H1 (cell line): Measurements from ENCODE around the gene SSNA1. TPM values are rescaled to one million over a fixed set of nuclear protein-coding genes. Genes with fewer than 3 reads are reported as not detected.

ENCODE experiments used
- CTCF ChIA-PET: fragments of 300-600 bp; sonication (Branson Sonifier 250); formaldehyde crosslinking; loops from one replicate; lab custom pipeline; 2021; ENCODE audit not compliant: partially characterized antibody; lab: Charles Lee
- POLR2A ChIA-PET: fragments of 300-600 bp; sonication (Branson Sonifier 250); formaldehyde crosslinking; loops from one replicate; lab custom pipeline; 2021; ENCODE audit warnings: inconsistent platforms; ENCODE audit not compliant: partially characterized antibody; lab: Charles Lee
- DNase-seq, 2 experiments: peaks; one replicate each; pipeline versions ENCODE4 v3.0.0 to v3.0.0-alpha.2; 2010 to 2022; ENCODE audit warnings: low spot score in 2 of 2, low read depth in 1 of 2, mixed read lengths in 1 of 2
- FAIRE-seq: peaks from 2 replicates; lab custom pipeline; 2011; peaks lifted over from hg19 to GRCh38; lab: Jason Lieb, UNC
- H2AFZ ChIP-seq: 2 replicates; pipeline ENCODE4 v1.8.1; 2012; ENCODE audit warnings: low read length, inconsistent platforms
- H2AK5ac ChIP-seq: 2 replicates; pipeline ENCODE4 v1.6.1; 2013; ENCODE audit warnings: low read depth, low read length
- H2BK120ac ChIP-seq: replicated peaks from 2 replicates; pipeline ENCODE3; 2013; ENCODE audit warnings: low read depth, low read length, inconsistent platforms
- H2BK12ac ChIP-seq: 2 replicates; pipeline ENCODE4 v1.6.1; 2013; ENCODE audit warnings: low read depth, low read length
- H2BK15ac ChIP-seq: 2 replicates; pipeline ENCODE4 v1.6.1; 2013; ENCODE audit warnings: low read length
- H2BK20ac ChIP-seq: 2 replicates; pipeline ENCODE4 v1.6.1; 2013; ENCODE audit warnings: low read length
- H2BK5ac ChIP-seq: 2 replicates; pipeline ENCODE4 v1.6.1; 2013; ENCODE audit warnings: low read depth, low read length
- H3K14ac ChIP-seq: 2 replicates; pipeline ENCODE4 v1.6.1; 2013; ENCODE audit warnings: inconsistent platforms; ENCODE audit not compliant: insufficient read length
- H3K18ac ChIP-seq: 2 replicates; pipeline ENCODE4 v1.6.1; 2013; ENCODE audit warnings: low read length; ENCODE audit errors: extremely low read depth
- H3K23ac ChIP-seq: 2 replicates; pipeline ENCODE4 v1.6.1; 2013; ENCODE audit warnings: inconsistent platforms; ENCODE audit not compliant: insufficient read length
- H3K23me2 ChIP-seq: 2 replicates; pipeline ENCODE4 v1.6.1; 2013; ENCODE audit warnings: low read depth, low read length
- H3K27ac ChIP-seq: 2 replicates; pipeline ENCODE4 v1.6.1; 2011; ENCODE audit warnings: low read depth, low read length, inconsistent platforms
- H3K27me3 ChIP-seq, 4 experiments: replicated peaks in 1 of 4; 1 replicate in 1 of 4; 2 replicates in 3 of 4; pipeline versions ENCODE4 v1.6.1 to v1.8.1; 2011 to 2013; ENCODE audit warnings: low read length in 3 of 4, mild to moderate bottlenecking in 3 of 4, inconsistent platforms in 2 of 4, mixed read lengths in 2 of 4, moderate library complexity in 1 of 4; ENCODE audit not compliant: control insufficient read depth in 3 of 4, insufficient read depth in 3 of 4; ENCODE audit errors: extremely low read depth in 1 of 4
- H3K36me3 ChIP-seq, 4 experiments: 2 replicates each; pipeline versions ENCODE4 v1.6.1 to v1.8.1; 2011 to 2013; ENCODE audit warnings: mild to moderate bottlenecking in 4 of 4, low read length in 3 of 4, moderate library complexity in 2 of 4, control low read depth in 1 of 4, inconsistent platforms in 1 of 4; ENCODE audit not compliant: insufficient read depth in 4 of 4, control insufficient read depth in 2 of 4
- H3K4ac ChIP-seq: replicated peaks from 2 replicates; pipeline ENCODE3; 2013; ENCODE audit warnings: low read length, low read depth, mixed read lengths, inconsistent platforms; ENCODE audit not compliant: insufficient read length
- H3K4me1 ChIP-seq, 4 experiments: replicated peaks in 1 of 4; 1 replicate in 1 of 4; 2 replicates in 3 of 4; pipeline versions ENCODE4 v1.6.1 to v1.8.1; 2011 to 2013; ENCODE audit warnings: low read length in 3 of 4, inconsistent platforms in 2 of 4, mixed read lengths in 1 of 4; ENCODE audit not compliant: insufficient read depth in 4 of 4, control insufficient read depth in 3 of 4
- H3K4me2 ChIP-seq, 2 experiments: 2 replicates each; pipeline versions ENCODE4 v1.6.1 to v1.8.1; 2011 to 2013; ENCODE audit warnings: low read depth in 2 of 2, low read length in 2 of 2, control low read depth in 1 of 2, inconsistent platforms in 1 of 2, mild to moderate bottlenecking in 1 of 2; ENCODE audit not compliant: insufficient read depth in 1 of 2
- H3K4me3 ChIP-seq, 4 experiments: fragments of 200-600, 300-600 bp in 1 of 4; sonication (generic), shearing (Covaris generic), sonication (Bioruptor Twin) in 1 of 4; 2 replicates each; pipeline versions ENCODE4 v1.5.1 to v1.8.1; 2011 to 2016; ENCODE audit warnings: low read length in 4 of 4, low read depth in 3 of 4, control low read depth in 2 of 4, inconsistent platforms in 2 of 4, mild to moderate bottlenecking in 2 of 4, mixed read lengths in 1 of 4, moderate library complexity in 1 of 4; ENCODE audit not compliant: insufficient read depth in 2 of 4; ENCODE audit errors: extremely low read depth in 1 of 4
- H3K56ac ChIP-seq: replicated peaks from 2 replicates; pipeline ENCODE3; 2013; ENCODE audit warnings: low read depth, mild to moderate bottlenecking, mixed read lengths, low read length, inconsistent platforms; ENCODE audit not compliant: insufficient read length
- H3K79me1 ChIP-seq: 2 replicates; pipeline ENCODE4 v1.6.1; 2013; ENCODE audit warnings: low read depth, low read length, control low read depth
- H3K79me2 ChIP-seq, 2 experiments: 2 replicates each; pipeline versions ENCODE4 v1.6.1 to v1.8.1; 2012 to 2013; ENCODE audit warnings: low read length in 2 of 2, mild to moderate bottlenecking in 2 of 2, inconsistent platforms in 1 of 2; ENCODE audit not compliant: insufficient read depth in 2 of 2, control insufficient read depth in 1 of 2
- H3K9ac ChIP-seq, 4 experiments: replicated peaks in 1 of 4; 1 replicate in 1 of 4; 2 replicates in 3 of 4; pipeline versions ENCODE4 v1.6.1 to v1.8.1; 2011 to 2013; ENCODE audit warnings: low read depth in 3 of 4, low read length in 3 of 4, control low read depth in 2 of 4, mild to moderate bottlenecking in 2 of 4, moderate library complexity in 2 of 4, inconsistent platforms in 1 of 4; ENCODE audit errors: extremely low read depth in 1 of 4
- H3K9me3 ChIP-seq, 2 experiments: 2 replicates each; pipeline versions ENCODE4 v1.6.1 to v1.8.1; 2012 to 2013; ENCODE audit warnings: mild to moderate bottlenecking in 2 of 2, moderate library complexity in 2 of 2, control low read depth in 1 of 2, inconsistent platforms in 1 of 2, low read depth in 1 of 2, low read length in 1 of 2, mixed read lengths in 1 of 2; ENCODE audit not compliant: insufficient read depth in 2 of 2
- H4K20me1 ChIP-seq, 2 experiments: replicated peaks in 1 of 2; 2 replicates each; pipeline versions ENCODE3 to v1.8.1; 2011 to 2013; ENCODE audit warnings: inconsistent platforms in 2 of 2, low read length in 2 of 2, mild to moderate bottlenecking in 1 of 2; ENCODE audit not compliant: insufficient read depth in 2 of 2, control insufficient read depth in 1 of 2
- H4K5ac ChIP-seq: 2 replicates; pipeline ENCODE4 v1.6.1; 2013; ENCODE audit warnings: low read length, low read depth, mixed read lengths, inconsistent platforms; ENCODE audit not compliant: insufficient read length
- H4K8ac ChIP-seq: 2 replicates; pipeline ENCODE4 v1.8.0; 2013; ENCODE audit warnings: mild to moderate bottlenecking, moderate library complexity, low read length, inconsistent platforms; ENCODE audit not compliant: insufficient read depth; ENCODE audit errors: extremely low read depth
- H4K91ac ChIP-seq: replicated peaks from 2 replicates; pipeline ENCODE3; 2013; ENCODE audit warnings: low read length, mixed read lengths, inconsistent platforms; ENCODE audit not compliant: insufficient read length
- BCL11A ChIP-seq, 2 experiments: IDR thresholded peaks; one replicate each; pipeline ENCODE4 v1.6.1; 2011; ENCODE audit warnings: low read depth in 2 of 2, low read length in 2 of 2, mild to moderate bottlenecking in 2 of 2
- CHD2 ChIP-seq: IDR thresholded peaks from 2 replicates; pipeline ENCODE4 v1.6.1; 2012; ENCODE audit warnings: low read length, improper control_type of control experiment
- E2F6 ChIP-seq: IDR thresholded peaks from 2 replicates; pipeline ENCODE4 v1.6.1; 2012; ENCODE audit warnings: inconsistent platforms
- FOSL1 ChIP-seq: IDR thresholded peaks from 2 replicates; pipeline ENCODE4 v1.6.1; 2011; ENCODE audit warnings: mild to moderate bottlenecking, low read depth, low read length, moderate library complexity; ENCODE audit not compliant: insufficient read depth
- JUN ChIP-seq: IDR thresholded peaks from 2 replicates; pipeline ENCODE4 v1.6.1; 2011; ENCODE audit warnings: low read depth, mild to moderate bottlenecking, improper control_type of control experiment, low read length
- KDM1A ChIP-seq: fragments of 200-600, 300-600 bp; sonication (generic); IDR thresholded peaks from 2 replicates; pipeline ENCODE4 v1.7.1; 2016; ENCODE audit warnings: mild to moderate bottlenecking, low read length, borderline replicate concordance
- POU5F1 ChIP-seq: IDR thresholded peaks from 2 replicates; pipeline ENCODE4 v1.6.1; 2011; ENCODE audit warnings: low read depth, mild to moderate bottlenecking, low read length, moderate library complexity
- RFX5 ChIP-seq: IDR thresholded peaks from 2 replicates; pipeline ENCODE4 v1.6.1; 2011; ENCODE audit warnings: low read depth, low read length, improper control_type of control experiment, borderline replicate concordance
- RXRA ChIP-seq: IDR thresholded peaks from 2 replicates; pipeline ENCODE4 v1.6.1; 2011; ENCODE audit warnings: low read depth, mild to moderate bottlenecking, low read length, moderate library complexity; ENCODE audit not compliant: insufficient read depth
- SAP30 ChIP-seq: fragments of 300-600 bp; sonication (generic); IDR thresholded peaks from 2 replicates; pipeline ENCODE4 v1.7.1; 2012; ENCODE audit warnings: low read length, moderate library complexity, mild to moderate bottlenecking, inconsistent platforms; ENCODE audit not compliant: insufficient read depth, insufficient replicate concordance
- TBP ChIP-seq: IDR thresholded peaks from 2 replicates; pipeline ENCODE4 v1.6.1; 2011; ENCODE audit warnings: low read depth, low read length, improper control_type of control experiment
- TEAD4 ChIP-seq: IDR thresholded peaks from 2 replicates; pipeline ENCODE4 v1.6.1; 2012; ENCODE audit warnings: low read depth, low read length, inconsistent platforms, mixed read lengths
- WGBS, 2 experiments: shearing (Covaris generic) in 1 of 2; methylation state at CpG; one replicate each; pipeline versions ENCODE4 v1.1.6 to v1.1.7; 2013 to 2015; ENCODE audit warnings: low lambda C conversion rate in 2 of 2, mixed read lengths in 2 of 2, inconsistent platforms in 1 of 2, low coverage in 1 of 2, missing lambda C conversion rate in 1 of 2; ENCODE audit not compliant: insufficient replicate concordance in 2 of 2, insufficient coverage in 1 of 2, insufficient read length in 1 of 2; ENCODE audit errors: extremely low coverage in 1 of 2, missing lambda C conversion rate in 1 of 2; 5-methylcytosine and 5-hydroxymethylcytosine counted together
- polyA plus RNA-seq, 7 experiments: library from polyadenylated mRNA; depleted of rRNA in 3 of 7; stranded (reverse) in 5 of 7; unstranded in 2 of 7; fragments of >200 nt in 5 of 7; fragments of 200-250 nt in 2 of 7; gene quantifications; 1 replicate in 5 of 7; 2 replicates in 1 of 7; 4 replicates in 1 of 7; pipeline versions ENCODE4 v1.2.1 to v1.2.3, GENCODE V29; 2011 to 2013; ENCODE audit warnings: missing spikeins in 2 of 7, mixed read lengths in 2 of 7
- total RNA-seq: library from RNA; stranded (reverse); fragmentation: NEBNext Ultra II Directional; extraction: Animal tissue kit (Norgen Biotek cat#: 25700); gene quantifications from 2 replicates; pipeline ENCODE4 v1.2.1, GENCODE V29; 2021

The SSNA1 gene
- total and polyA plus RNA-seq, 2 of the 8 experiments (the other 6 are each of a cell fraction or from before 2014, with no cell fraction given): 87.3 to 157 TPM

DNA sequence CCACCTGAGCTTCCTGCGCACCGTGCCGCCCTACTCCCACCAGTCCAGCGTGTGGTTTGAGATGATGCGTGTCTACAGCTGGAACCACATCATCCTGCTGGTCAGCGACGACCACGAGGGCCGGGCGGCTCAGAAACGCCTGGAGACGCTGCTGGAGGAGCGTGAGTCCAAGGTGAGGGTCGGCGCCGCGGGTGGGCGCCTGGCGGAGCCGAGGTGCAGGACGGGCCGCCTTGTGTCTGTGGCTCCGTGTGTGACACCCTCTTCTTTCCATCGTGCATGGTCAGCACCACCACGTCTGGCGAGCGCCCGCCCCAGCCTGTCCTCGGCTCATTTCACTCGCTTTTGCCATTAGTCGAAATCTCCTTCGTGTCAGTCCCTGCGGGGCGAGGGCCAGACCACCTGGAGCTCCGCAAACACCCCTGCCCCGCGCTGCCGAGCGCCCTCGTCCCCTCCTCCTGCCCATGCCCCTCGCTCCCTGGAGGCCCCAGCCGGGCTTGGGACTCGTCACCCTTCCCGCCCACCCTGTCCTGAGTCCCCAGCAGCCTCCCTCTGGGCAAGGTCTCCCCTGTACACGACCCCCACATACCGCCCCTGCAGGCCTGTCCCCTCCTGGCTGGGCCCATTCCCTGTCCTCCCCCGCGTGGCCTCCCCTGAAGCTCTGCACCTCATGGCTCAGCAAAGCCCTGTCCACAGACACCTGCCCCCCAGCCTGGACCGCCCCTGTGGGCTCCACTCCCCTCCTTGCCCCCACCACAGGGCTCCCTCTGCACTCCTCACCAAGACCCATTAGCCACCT is 42.5 kb upstream of the SSNA1 start:
- WGBS, 2 experiments: 83% methylated on average over 35 of the region's 49 CpGs; no CpG with 5 or more reads in 1 of the 2 experiments
- Histone ChIP-seq H2BK5ac (no peak overlapping the region), H3K56ac (no peak overlapping the region), H3K79me1 (no peaks in the 10 kb centered on the region), H3K27me3 (peaks cover 0 to 30% (median 26%) of the 10 kb centered on the region in 4 experiments; a peak in 6 of 7 replicates), H3K36me3 (no peaks in the 10 kb centered on the region), H3K23ac (no peak overlapping the region), H4K8ac (no peak overlapping the region), H2AK5ac (no peak overlapping the region), H3K4me3 (no peak overlapping the region), H3K27ac (no peak overlapping the region), H3K4me1 (peaks cover 0 to 9% (median 0%) of the 10 kb centered on the region in 4 experiments; a peak in 2 of 7 replicates), H4K20me1 (peaks cover 0 to 13% of the 10 kb centered on the region in 2 experiments), H4K91ac (no peak overlapping the region), H2BK120ac (no peak overlapping the region), H4K5ac (no peak overlapping the region), H2BK15ac (0 out of 2 replicates have a peak overlapping the region, but pooled peaks have one; percentile 61), H3K23me2 (no peaks in the 10 kb centered on the region), H2BK12ac (no peak overlapping the region), H3K9me3 (no peaks in the 10 kb centered on the region), H2BK20ac (no peak overlapping the region), H3K14ac (no peak overlapping the region), H3K4me2 (no peak overlapping the region), H3K79me2 (no peaks in the 10 kb centered on the region), H3K18ac (no peak overlapping the region), H3K9ac (no peak overlapping the region), H2AFZ (no peak overlapping the region), H3K4ac (no peak overlapping the region)
- DNase-seq (no peak), FAIRE-seq (no peak)
- CTCF ChIA-PET: interaction anchor here (0.7 to 1.4 kb wide), 7 partner anchors 15 to 117 kb away, joined by 3 read pairs; no protein-coding TSS in a partner anchor
- POLR2A ChIA-PET: interaction anchor here (0.9 to 1.3 kb wide), 2 partner anchors 8 to 77 kb away, joined by 3 to 7 read pairs; partner anchors contain the start of gene GRIN1
- TF ChIP-seq SAP30 (no peak), E2F6 (no peak), RXRA (no peak), RFX5 (no peak), FOSL1 (no peak), KDM1A (no peak), BCL11A (IDR thresholded peaks at IDR 0.05; ENCODE audit: low read depth in 2 of 2, low read length in 2 of 2) (no peak), TEAD4 (no peak), CHD2 (no peak), JUN (no peak), TBP (no peak), POU5F1 (no peak)
